Occipital lobe (tissue), 2 donors: ENCODE measurements around the gene IGSF22. TPM values are rescaled to one million over a fixed set of nuclear protein-coding genes. Genes with fewer than 3 reads are reported as not detected.
"Not testable (repeated sequence)": the region's sequence is repeated elsewhere in the genome, so short reads cannot be mapped to it uniquely, and the experiment has no call there.

ENCODE experiments used
- DNase-seq: peaks from one replicate; lab custom pipeline; 2025; lab: John Stamatoyannopoulos, UW
- total RNA-seq: library from RNA; depleted of rRNA; stranded (reverse); fragments of >200 nt; gene quantifications from one replicate; pipeline ENCODE4 v1.2.3, GENCODE V29; 2014

Gene IGSF22
- total RNA-seq, 1 donor from 2014 or later: 0.16 TPM

- not testable (repeated sequence) for DNase-seq
Observed at GRCh38 chr11:18691467-18692140, 34.4 kb downstream of the IGSF22 start.

- no peak for DNase-seq
Observed at GRCh38 chr11:18684267-18684666, 41.7 kb downstream of the IGSF22 start.

GRCh38 chr11:18682466-18682865 is 43.5 kb downstream of the IGSF22 start:
- no peak for DNase-seq

- not testable (repeated sequence) for DNase-seq
Observed at GRCh38 chr11:18681949-18682348, 44.0 kb downstream of the IGSF22 start.

- DNase-seq: no peak
Observed at GRCh38 chr11:18677560-18677959, 48.4 kb downstream of the IGSF22 start.

- no peak for DNase-seq
Observed at GRCh38 chr11:18676803-18677202, 49.2 kb downstream of the IGSF22 start.

- DNase-seq: not testable (repeated sequence)
Observed at GRCh38 chr11:18672209-18672608, 53.8 kb downstream of the IGSF22 start.

GRCh38 chr11:18671246-18671645 is 54.7 kb downstream of the IGSF22 start:
- no peak for DNase-seq

- no peak for DNase-seq
Observed at GRCh38 chr11:18669711-18670110, 56.3 kb downstream of the IGSF22 start.

GRCh38 chr11:18669219-18669596 is 56.8 kb downstream of the IGSF22 start:
- no peak for DNase-seq

GRCh38 chr11:18668131-18668530 is 57.9 kb downstream of the IGSF22 start:
- DNase-seq: no peak

GRCh38 chr11:18665353-18665872 is 60.6 kb downstream of the IGSF22 start:
- DNase-seq: not testable (repeated sequence)

GRCh38 chr11:18657673-18658072 is 68.3 kb downstream of the IGSF22 start:
- DNase-seq: no peak

Other genes starting within 250 kb of the IGSF22 start
- gene TSG101, start 199.2 kb downstream of the IGSF22 start, total RNA-seq: 99.8 TPM
- gene UEVLD, start 137.5 kb downstream of the IGSF22 start, total RNA-seq: 27.8 TPM
- 0.62 TPM for gene MISFA, start 126.4 kb downstream of the IGSF22 start, total RNA-seq
- gene SPTY2D1, start 91.8 kb downstream of the IGSF22 start, total RNA-seq: 11.2 TPM
- gene TMEM86A, start 27.4 kb downstream of the IGSF22 start, total RNA-seq: 6.9 TPM
- 27.5 TPM for gene PTPN5, start 65.6 kb upstream of the IGSF22 start, total RNA-seq
- gene MRGPRX1, start 213.2 kb upstream of the IGSF22 start, total RNA-seq: not detected